T1000 (cell line): Measurements from ENCODE around the gene MTCH1.

Experiments
- DNase-seq: peaks from one replicate; lab custom pipeline; 2025; ENCODE audit warnings: mixed read lengths; lab: John Stamatoyannopoulos, UW

The MTCH1 gene

GRCh38 chr6:36985808-36986703, at the start of gene MTCH1:
MTCH1 (minus strand) TSS chr6:36986196; CDS start chr6:36986173, 23 bp downstream.
- DNase-seq = peak; percentile 90

- DNase-seq = no peak
Measured at GRCh38 chr6:37033819-37034795, 48.1 kb upstream of the MTCH1 start.

- no peak for DNase-seq
Measured at GRCh38 chr6:37033255-37033654, 47.3 kb upstream of the MTCH1 start.

GRCh38 chr6:37032239-37032638, 46.2 kb upstream of the MTCH1 start:
- DNase-seq = no peak

GRCh38 chr6:37030599-37030998, 44.6 kb upstream of the MTCH1 start:
- no peak for DNase-seq

- DNase-seq = peak; percentile 40
Measured at GRCh38 chr6:37029249-37029971, 43.4 kb upstream of the MTCH1 start.

GRCh38 chr6:37027811-37028469, 41.9 kb upstream of the MTCH1 start:
- no peak for DNase-seq

- DNase-seq = no peak
Measured at GRCh38 chr6:37027036-37027720, 41.2 kb upstream of the MTCH1 start.

GRCh38 chr6:37025621-37026466, 39.8 kb upstream of the MTCH1 start:
- no peak for DNase-seq

- DNase-seq = peak; percentile 21
Measured at GRCh38 chr6:37024656-37025337, 38.8 kb upstream of the MTCH1 start.

GRCh38 chr6:37022135-37022863, 36.3 kb upstream of the MTCH1 start:
- DNase-seq = no peak

GRCh38 chr6:37021356-37022129, 35.5 kb upstream of the MTCH1 start:
- peak; percentile 38 for DNase-seq

- DNase-seq = no peak
Measured at GRCh38 chr6:37020812-37021211, 34.8 kb upstream of the MTCH1 start.

GRCh38 chr6:37020381-37020780, 34.4 kb upstream of the MTCH1 start:
- DNase-seq = no peak

- DNase-seq = no peak
Measured at GRCh38 chr6:37019065-37019450, 33.1 kb upstream of the MTCH1 start.

GRCh38 chr6:37018198-37019064, 32.4 kb upstream of the MTCH1 start:
- peak; percentile 80 for DNase-seq
